ENCODE results near the gene PLS1.
"Not testable (repeated sequence)": the region's sequence is repeated elsewhere in the genome, so short reads cannot be mapped to it uniquely, and the experiment has no call there.

Gene PLS1, protein sequence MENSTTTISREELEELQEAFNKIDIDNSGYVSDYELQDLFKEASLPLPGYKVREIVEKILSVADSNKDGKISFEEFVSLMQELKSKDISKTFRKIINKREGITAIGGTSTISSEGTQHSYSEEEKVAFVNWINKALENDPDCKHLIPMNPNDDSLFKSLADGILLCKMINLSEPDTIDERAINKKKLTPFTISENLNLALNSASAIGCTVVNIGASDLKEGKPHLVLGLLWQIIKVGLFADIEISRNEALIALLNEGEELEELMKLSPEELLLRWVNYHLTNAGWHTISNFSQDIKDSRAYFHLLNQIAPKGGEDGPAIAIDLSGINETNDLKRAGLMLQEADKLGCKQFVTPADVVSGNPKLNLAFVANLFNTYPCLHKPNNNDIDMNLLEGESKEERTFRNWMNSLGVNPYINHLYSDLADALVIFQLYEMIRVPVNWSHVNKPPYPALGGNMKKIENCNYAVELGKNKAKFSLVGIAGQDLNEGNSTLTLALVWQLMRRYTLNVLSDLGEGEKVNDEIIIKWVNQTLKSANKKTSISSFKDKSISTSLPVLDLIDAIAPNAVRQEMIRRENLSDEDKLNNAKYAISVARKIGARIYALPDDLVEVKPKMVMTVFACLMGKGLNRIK

DNA sequence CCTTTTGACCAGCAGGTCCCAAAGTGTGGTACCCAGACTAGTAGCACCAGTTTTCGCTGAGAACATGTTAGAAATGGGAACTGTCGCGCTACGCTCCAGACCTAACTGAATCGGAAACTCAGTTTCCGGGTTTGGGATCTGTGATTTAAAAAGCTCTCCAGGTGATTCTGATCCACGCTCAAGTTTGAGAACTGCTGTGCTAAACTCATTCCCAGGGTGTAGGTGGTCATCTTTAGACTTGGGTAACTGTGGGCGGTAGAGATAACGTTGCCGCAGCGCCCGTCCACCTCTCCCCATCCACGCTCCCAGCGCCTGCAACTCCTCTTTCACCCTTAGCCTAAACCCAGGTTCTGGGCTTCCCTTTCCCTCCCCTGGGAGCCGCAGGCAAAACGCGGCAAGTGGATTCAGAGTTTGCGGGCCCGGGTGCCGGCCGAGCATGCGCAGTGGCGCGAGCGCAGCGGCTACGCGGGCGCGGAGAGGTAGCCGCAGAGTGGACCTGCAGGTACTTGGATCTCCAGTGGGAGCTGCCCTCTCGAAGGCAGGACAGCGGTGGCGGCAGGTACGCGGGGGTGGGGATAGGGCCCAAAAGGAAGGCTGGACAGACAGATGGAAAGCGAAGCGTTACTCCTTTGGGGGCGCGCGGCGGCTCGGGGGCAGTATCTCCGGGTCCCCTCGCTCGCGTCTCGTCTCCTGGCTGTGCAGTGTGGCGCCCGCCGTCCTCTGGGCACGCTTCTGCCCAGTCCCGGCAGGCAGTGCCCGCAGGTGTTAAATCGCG, at the start of gene PLS1:
Gene PLS1, plus strand, starts transcription at position 443 of the 775 bp plus-strand sequence. CDS start 67,845 bp downstream, outside the sequence.
- DNase-seq, result peak in 54 of 56 donors; percentile 7 to 88 (median 68)

DNA sequence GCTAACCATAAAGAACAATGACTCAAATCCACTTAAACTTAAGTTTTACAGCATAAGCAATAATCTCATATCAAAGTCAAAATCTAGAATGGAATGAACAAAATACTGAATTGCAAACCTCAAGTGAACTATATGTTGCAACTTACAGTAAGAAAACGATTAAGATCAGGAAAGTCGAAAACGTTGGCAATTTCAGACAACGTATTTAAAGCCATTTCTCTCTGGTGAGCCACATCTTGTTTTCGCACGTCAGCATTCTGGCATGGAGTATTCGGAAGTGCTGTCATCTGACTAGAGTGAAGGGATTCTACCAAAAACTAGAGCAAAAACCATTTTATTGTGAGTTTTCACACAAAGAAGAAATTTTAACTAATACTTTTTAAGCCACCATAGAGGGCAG, 46.2 kb upstream of the PLS1 start:
- DNase-seq, result no peak

DNA sequence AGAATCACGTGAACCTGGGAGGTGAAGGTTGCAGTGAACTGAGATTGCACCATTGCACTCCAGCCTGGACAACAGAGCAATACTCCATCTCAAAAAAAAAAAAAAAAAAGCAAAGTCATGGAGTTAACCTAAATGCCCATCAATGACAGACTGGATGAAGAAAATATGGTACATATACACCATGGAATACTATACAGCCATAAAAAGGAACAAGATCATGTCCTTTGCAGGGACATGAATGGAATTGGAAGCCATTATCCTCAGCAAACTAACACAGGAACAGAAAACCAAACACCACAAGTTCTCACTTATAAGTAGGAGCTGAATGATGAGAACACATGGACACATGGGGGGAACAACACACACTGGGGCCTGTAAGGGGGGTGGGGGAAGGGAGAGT, 43.6 kb upstream of the PLS1 start:
- DNase-seq, result not testable (repeated sequence)

DNA sequence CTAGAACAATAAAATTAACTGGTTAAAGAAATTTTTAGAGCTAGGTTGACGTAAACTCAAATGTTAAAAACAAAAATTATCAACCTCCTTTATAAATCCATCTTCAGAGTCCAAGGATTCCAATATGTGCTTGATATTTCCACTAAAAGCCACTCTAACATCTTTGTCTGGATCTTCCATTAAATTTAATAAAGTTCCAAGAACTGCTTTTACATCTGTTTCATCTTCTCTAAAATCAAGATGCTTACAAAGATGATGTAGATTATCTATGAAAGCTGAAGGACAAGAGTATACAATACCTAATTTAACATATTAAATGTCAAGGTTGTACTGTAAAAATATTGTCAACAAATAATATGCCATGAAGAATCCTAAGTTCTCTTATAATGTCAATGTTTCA, 42.5 kb upstream of the PLS1 start:
- peak in 1 of 56 donors; percentile 40 for DNase-seq

DNA sequence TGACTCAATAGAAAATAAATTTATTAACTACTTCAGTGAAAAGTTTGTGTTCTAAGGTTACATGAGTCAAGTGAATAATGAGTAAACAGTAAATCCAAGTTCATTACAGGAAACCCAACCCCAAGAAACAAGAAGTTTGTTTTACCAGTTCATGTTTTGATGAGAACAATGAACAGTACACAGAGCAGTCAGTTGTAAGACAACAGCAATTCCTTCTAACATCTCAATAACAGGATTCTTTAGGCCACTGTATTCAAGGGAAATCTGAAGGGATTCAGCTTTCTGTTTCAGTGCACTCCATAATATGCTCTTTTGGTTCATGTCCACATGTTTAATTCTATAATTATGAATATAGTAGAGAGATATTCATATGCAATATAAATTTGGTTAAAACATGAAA, 36.1 kb upstream of the PLS1 start:
- DNase-seq, result no peak

DNA sequence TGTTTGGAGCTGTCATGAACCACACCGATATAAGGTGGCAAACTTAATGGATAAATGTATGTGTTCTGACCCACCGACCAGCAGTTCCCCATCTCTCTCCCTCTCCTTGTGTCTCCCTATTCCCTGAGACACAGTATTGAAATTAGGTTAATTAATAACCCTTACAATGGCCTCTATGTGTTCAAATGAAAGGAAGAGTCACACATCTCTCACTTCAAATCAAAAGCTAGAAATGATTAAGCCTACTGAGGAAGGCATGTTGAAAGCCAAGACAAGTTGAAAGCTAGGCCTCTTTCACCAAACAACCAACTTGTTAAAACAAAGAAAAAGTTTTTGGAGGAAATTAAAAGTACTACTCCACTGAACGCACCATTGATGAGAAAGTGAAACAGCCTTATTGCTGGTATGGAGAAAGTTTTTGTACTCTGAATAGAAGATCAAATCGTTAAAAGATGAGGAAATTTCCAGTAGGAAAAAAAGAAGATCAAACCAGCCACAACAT, 32.6 kb upstream of the PLS1 start:
- no peak for DNase-seq

DNA sequence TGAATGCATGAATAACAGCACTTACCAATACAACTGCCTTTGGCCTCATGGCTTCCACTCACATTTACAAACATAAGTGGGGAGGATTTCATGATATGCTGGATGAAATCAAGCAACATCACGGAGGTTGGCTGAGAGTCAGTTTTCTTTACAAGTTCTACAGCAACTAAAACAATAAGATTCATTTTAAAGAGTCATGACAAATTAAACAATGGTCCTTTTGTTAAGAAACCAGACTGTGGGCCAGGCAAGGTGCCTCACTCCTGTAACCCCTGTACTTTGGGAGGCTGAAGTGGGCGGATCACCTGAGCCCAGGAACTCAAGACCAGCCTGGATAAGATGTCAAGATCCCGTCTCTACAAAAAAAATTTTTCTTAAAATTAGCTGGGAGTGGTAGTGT, 30.1 kb upstream of the PLS1 start:
- DNase-seq, result no peak

DNA sequence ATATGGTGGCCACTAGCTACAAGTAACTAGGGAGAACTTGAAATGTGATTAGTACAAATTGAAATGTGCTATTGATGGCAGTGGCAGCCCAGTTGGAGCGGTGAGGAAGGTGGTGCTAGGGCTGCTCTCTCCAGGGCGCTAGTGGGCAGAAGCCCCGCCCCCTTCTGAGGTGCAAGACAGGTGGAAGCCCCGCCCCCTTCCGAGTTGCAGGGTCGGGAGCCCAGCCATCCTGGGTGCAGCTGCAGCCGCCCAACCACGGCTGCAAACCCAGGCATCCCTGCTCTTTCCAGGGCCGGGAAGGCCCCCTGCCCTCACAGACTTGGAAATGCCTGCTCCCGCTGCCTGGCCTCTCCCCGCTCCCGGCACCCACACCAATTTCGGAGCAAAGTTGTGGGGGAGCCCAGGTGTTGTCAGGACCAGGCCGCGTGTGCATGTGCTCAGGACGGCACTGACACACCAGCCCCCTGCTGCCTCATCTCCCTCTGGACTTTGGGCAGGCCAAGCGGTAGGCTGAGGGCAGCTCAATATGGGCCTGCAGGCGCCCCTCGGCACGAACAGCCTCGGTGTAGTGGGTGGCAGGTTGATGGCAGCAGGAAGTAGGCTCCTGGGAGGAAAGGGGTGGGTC, 27.7 kb upstream of the PLS1 start:
- no peak for DNase-seq

DNA sequence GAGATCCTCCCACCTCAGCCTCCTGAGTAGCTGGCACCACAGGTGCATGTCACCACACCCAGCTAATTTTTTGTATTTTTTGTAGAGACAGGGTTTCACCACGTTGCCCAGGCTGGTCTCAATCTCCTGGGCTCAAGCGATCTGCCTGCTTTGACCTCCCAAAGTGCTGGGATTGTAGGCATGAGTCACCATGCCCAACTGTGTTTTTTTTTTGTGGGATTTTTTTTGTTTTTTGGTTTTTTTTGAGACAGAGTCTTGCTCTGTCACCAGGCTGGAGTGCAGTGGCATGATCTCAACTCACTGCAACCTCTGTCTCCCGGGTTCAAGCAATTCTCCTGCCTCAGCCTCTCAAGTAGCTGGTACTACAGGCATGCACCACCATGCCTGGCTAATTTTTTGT, 26.8 kb upstream of the PLS1 start:
- not testable (repeated sequence) for DNase-seq

DNA sequence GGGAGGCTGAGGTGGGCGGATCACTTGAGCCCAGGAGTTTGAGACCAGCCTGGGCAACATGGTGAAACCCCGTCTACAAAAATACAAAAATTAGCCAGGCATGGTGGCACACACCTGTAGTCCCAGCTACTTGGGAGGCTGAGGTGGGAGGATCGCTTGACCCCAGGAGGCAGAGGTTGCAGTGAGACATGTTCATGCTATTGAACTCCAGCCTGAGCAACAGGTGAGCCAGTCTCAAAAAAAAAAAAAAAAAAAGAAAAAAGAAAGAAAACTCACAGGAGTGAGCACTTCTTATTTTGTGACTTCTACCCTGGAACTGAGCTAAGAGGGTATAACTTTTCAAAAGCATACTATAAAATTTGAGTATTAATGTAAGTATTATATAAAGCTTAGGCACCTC, 22.0 kb upstream of the PLS1 start:
- DNase-seq, result not testable (repeated sequence)

DNA sequence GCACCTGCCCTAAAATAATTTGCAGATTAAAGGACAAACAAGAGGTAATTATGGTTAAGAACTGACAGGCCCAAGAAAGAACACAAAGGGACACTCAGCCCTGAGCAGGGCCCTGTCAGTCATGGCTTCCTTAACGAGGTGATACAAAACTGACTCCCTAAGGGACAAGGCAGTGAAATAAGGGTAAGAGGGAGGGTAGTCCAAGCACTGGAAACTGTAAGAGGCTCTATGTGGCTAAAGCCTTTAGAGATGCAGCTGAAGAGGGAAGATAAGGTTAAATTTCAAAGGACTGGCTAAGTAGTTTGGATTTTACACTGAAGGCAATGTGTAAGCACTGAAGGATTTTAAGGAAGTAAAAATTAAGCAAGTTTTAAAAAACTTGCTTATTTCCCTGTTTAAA, 21.5 kb upstream of the PLS1 start:
- DNase-seq, result no peak

DNA sequence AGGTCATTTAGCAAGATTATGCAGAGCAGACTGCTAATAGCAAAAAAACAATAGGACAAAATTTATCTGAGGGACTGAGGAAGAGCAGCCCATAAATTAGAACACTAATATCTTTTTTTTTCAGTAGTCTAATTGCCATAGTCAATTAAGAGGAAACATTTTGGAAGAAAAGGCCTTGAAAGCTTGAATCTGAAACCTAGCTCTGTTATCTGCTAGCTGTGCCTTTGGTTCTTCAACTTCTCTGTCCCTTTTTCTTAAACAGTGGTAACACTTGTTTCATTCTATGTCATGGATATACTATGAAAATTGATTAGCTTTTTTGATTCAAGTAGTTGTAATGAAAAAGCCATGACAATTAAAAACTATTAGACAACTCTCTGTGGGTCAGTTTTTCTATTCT, 19.4 kb upstream of the PLS1 start:
- no peak for DNase-seq

DNA sequence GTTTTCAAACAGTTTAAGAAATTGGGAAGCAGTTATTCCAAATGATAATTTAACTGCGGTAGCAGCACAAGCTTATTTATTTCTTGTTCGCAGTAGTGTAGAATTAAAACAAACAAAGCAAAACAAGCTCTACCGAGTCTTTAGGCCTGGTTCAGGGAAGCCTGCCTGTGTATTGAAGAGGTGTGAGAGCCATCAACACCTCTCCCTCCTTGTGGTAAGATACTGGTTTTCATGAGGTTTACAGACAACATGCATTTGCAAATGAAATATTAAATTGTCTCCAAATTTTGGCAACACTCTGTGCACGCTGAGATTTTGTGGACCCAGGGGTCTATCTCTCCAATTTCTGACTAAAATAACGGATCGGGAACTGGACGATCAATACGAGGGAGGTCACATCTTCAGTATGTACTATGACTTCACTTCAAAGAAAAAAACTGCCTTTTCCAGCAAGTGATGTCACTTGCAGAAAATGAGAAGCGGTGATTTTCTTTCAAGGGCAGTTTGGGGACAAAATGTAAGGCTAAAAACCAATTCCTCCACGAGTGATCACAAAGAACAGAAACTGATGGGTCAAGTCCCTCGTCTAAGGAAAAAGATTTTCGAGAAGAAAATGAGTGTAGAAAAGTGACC, 18.4 kb upstream of the PLS1 start:
- DNase-seq, result no peak

DNA sequence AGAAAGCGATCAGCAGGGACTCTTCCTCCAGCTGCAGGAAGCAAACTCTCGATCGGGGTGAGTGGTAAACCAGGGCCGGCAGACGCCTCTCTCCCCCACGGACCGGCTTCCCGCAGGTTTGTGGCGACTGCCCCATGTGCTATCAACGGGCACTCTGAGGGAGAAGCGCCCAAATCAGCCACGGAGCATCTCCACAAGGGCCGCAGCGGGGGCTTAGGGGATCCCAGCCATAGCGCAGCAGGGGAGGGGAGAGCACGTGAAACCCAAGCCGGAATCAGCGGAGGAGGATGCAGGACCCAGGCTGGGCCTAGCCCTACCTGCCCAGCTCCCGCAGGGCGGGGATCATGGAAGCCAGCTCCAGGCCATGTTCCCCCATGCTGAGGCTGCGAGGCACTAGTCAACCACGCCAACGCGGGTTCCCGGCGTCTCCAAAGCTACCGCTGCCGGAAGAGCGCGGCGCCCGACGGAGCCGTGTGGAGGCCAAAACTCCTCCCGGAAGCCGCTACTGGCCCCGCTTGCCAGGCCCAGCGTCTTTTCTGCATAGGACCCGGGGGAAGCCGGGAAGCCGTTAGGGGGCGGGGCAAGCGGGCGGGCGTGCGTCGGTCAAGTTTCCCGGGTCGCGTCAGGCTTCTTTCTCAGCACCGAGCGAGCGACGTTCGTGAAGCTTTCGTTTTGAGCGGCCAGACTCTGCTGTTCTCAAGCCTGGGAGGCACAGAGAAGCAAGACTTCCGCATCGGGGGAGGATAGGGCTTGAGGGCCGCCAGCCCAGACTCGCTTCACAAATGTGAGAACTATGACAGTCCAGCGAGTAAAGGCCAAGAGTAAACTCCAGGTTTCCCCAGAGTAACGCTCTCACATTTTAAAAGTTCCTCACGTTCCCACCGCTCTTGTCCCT, 17.6 kb upstream of the PLS1 start, which contains the start of gene ATR:
Gene ATR, minus strand, starts transcription at position 405 of the 895 bp plus-strand sequence. Its CDS starts 29 bp downstream, at position 376.
- peak; percentile 57 to 97 (median 90) for DNase-seq

DNA sequence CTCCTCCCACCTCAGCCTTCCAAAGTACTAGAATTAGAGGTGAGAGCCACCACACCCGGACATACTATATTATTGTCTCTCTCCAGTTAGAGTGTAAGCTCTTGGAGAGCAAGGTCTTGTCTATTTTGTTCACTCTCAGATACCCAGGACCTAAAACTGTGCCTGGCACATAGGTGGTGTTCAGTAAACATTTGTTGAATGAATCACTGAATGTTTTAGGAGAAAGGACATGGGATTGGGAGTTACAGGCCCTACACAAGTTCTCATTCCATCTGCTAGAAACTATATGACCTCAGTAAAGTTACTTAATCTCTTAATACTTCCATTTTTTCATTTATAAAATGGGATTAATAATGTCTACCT, 16.2 kb upstream of the PLS1 start:
- no peak for DNase-seq

DNA sequence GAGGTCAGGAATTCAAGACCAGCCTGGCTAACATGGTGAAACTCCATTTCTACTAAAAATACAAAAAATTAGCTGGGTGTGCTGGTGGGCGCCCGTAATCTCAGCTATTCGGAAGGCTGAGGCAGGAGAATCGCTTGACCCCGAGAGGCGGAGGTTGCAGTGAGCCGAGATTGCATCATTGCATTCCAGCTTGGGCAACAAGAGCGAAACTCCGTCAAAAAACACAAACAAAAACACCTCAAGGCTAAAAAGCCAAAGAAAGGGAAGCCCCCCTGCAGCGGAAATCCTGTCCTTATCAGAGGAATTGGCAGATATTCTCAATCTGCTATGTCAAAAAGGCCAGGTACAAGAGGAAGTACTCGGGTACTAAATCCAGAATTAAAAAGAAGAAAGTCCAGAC, 15.1 kb upstream of the PLS1 start:
- DNase-seq, result not testable (repeated sequence)

DNA sequence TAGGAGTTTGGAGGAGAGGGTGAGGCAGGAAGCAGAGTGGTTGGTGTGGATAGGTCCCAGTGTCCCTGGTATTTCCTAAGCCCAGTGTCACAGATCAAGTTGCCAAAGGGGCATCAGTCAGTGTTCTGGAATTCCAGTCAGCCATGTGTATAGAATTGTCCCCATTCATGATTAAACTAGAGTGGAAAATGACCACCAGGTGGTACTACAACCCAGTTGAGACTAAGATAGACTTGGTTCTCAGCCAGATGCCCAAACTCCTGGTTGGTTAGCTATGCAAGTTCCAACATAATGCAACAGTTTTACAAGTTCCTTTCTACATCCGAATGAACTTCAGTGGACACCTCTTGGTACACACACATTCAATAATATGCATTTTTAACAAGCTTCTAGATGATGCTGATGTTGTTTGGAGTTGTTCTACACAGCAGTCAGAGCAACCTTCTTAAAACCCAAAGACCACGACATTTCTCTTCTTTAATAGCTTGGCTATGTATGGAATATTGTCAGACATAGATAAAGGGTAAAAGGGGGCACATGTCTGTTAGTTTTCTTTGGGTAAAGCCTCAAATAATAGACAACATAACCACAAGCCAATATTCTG, 9.3 kb upstream of the PLS1 start:
- peak in 14 of 56 donors; percentile 1 to 63 (median 4) for DNase-seq

DNA sequence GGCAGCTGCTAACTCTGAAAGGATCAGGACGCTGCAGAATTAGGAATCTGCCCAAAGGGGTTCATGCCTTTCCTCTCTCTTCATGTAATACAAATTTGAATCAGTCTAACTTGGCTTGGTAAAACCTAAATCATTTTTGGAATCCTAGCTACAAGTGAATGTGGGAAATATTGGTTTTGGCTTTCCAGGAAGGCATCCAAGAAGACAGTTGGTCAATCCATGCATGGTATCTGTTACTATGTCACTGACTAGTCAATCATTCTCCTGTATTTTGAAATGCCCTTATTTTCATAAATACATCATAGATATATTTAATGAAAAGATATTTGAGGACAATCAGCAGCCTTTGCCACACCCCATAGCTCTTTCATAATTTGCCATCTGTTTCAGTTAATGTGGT, 7.5 kb upstream of the PLS1 start:
- no peak for DNase-seq

DNA sequence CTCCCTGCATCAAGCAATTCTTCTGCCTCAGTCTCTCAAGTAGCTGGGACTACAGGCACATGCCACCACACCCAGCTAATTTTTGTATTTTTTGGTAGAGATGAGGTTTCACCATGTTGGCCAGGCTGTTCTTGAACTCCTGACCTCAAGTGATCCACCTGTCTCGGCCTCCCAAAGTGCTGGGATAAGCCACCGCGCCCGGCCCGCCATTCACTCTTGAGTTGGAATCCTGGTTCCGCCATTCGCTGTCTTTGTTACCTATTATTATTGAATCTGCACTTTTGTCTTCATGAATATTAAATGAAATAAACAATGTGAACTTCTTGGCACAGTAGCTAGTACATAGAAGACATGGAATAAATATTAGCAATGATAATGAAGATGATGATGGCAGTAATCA, 3.9 kb upstream of the PLS1 start:
- DNase-seq, result not testable (repeated sequence)

Measured in amygdala (tissue), 56 donors.